HG03565 (cell line): ENCODE results near the gene PCDHA5.
"Not testable (repeated sequence)": the region's sequence is repeated elsewhere in the genome, so short reads cannot be mapped to it uniquely, and the experiment has no call there.

Experiments
- ATAC-seq: cut with Tn5 transposase; IDR thresholded peaks from one replicate; pipeline ENCODE4 v1.9.1; 2021; ENCODE audit warnings: mild to moderate bottlenecking, moderate library complexity; ENCODE audit not compliant: unreplicated experiment

Gene PCDHA5

GRCh38 chr5:140821375-140822280, at the start of gene PCDHA5:
PCDHA5 (plus strand) TSS chr5:140821613.
- ATAC-seq: no peak

- ATAC-seq: no peak
Measured at GRCh38 chr5:140780512-140780911, 40.9 kb upstream of the PCDHA5 start.

DNA sequence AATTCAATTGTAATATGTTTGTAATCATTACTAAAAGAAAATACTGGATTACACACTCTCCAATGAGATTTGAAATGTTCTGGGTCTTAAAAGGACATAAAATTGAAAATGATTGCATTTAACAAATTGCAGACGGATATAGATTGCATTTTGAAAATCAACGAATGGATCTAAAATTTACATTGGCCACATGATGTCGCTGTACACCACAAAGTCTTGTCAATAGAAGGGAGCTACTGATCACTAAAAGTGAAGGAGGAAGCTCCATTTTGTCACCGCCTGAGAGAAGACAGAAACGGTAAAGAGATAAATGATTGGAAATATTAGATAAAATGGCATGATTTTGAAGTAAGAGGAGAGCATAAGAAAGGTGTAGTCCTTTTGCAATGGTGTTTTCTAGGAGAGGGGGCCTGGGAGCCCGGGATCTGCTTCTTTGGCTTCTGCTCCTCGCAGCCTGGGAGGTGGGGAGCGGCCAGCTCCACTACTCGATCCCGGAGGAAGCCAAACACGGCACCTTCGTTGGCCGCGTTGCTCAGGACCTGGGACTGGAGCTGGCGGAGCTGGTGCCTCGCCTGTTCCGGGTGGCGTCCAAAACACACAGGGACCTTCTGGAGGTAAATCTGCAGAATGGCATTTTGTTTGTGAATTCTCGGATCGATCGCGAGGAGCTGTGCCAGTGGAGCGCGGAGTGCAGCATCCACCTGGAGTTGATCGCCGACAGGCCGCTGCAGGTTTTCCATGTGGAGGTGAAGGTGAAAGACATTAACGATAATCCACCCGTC, 35.3 kb upstream of the PCDHA5 start, which contains the start of gene PCDHA1:
TSS of gene PCDHA1 (plus strand) at position 236 of the 782 bp plus-strand sequence.
- no peak for ATAC-seq

GRCh38 chr5:140787422-140787821, 34.0 kb upstream of the PCDHA5 start:
- ATAC-seq: not testable (repeated sequence)

- ATAC-seq: not testable (repeated sequence)
Measured at GRCh38 chr5:140787849-140788504, 33.4 kb upstream of the PCDHA5 start.

DNA sequence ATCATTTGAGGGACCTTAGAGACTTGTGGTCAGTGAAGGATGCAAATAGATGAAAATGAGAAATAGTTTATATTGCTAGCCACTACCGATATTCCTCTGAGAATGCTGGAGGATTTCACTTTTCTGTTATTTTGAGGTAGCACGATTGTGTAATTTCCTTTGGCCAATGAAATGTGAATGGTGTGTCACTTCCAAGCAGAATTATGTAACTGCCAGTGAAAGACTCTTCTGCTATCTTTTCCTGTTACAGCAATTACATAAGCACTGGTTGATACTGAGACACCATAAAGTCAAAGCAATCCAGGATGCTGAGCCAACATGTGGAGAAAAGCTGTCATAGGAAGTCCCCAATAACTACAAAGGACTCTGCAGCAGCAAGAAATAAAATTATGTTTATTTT, 30.3 kb upstream of the PCDHA5 start:
- ATAC-seq: no peak

DNA sequence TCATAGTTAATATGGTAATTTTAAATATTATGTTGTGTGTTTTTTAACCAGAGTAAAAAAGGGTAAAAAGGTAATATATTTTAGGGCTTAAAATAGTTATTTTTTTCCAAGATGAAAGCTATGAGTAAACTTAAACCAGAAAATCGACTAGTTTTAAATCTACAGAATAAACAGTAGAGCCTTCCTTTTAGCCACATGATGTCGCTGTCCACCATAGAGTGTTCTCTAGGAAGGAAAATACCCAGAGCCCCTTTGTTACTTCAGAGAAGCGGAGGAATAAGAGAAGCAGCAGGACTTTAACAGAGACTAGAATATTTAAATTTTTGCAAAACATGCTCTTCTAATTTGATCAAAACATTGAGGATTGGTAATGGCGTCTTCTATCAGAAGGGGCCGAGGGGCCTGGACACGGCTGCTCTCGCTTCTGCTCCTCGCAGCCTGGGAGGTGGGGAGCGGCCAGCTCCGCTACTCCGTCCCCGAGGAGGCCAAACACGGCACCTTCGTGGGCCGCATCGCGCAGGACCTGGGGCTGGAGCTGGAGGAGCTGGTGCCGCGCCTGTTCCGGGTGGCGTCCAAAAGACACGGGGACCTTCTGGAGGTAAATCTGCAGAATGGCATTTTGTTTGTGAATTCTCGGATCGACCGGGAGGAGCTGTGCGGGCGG, 26.7 kb upstream of the PCDHA5 start, which contains the start of gene PCDHA2:
TSS of gene PCDHA2 (plus strand) at position 258 of the 664 bp plus-strand sequence.
- ATAC-seq: no peak

- ATAC-seq: no peak
Measured at GRCh38 chr5:140795259-140795641, 26.2 kb upstream of the PCDHA5 start.

GRCh38 chr5:140796072-140796717, 25.2 kb upstream of the PCDHA5 start:
- not testable (repeated sequence) for ATAC-seq

GRCh38 chr5:140796718-140797095, 24.7 kb upstream of the PCDHA5 start:
- ATAC-seq: no peak

DNA sequence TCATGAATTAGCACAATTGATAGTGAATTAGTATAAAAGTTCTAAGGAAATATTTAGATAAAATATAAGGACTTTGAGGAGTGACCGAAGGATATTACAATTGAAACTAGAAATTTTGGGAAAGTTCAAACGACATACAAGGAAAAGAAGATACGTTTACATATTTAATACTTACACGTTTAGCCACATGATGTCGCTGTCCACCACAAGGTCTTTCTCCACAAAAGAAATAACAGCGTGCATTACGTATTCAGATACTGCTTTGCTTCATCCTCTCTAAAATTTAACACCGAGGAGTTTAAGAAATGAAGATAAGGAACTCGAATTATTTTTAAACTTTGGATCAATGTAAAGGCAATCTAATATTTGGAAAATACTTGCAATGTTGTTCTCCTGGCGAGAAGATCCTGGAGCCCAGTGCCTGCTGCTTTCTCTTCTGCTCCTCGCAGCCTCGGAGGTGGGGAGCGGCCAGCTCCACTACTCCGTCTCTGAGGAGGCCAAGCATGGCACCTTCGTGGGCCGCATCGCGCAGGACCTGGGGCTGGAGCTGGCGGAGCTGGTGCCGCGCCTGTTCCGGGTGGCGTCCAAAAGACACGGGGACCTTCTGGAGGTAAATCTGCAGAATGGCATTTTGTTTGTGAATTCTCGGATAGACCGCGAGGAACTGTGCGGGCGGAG, 20.5 kb upstream of the PCDHA5 start, which contains the start of gene PCDHA3:
TSS of gene PCDHA3 (plus strand) at position 242 of the 678 bp plus-strand sequence.
- ATAC-seq: no peak

GRCh38 chr5:140801494-140801841, 19.9 kb upstream of the PCDHA5 start:
- no peak for ATAC-seq

DNA sequence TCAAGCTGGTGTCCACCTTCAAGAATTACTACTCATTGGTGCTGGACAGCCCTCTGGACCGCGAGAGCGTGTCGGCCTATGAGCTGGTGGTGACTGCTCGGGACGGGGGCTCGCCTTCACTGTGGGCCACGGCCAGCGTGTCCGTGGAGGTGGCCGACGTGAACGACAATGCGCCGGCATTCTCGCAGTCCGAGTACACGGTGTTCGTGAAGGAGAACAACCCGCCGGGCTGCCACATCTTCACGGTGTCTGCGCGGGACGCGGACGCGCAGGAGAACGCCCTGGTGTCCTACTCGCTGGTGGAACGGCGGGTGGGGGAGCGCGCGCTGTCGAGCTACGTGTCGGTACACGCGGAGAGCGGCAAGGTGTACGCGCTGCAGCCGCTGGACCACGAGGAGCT, 19.0 kb upstream of the PCDHA5 start:
- not testable (repeated sequence) for ATAC-seq

DNA sequence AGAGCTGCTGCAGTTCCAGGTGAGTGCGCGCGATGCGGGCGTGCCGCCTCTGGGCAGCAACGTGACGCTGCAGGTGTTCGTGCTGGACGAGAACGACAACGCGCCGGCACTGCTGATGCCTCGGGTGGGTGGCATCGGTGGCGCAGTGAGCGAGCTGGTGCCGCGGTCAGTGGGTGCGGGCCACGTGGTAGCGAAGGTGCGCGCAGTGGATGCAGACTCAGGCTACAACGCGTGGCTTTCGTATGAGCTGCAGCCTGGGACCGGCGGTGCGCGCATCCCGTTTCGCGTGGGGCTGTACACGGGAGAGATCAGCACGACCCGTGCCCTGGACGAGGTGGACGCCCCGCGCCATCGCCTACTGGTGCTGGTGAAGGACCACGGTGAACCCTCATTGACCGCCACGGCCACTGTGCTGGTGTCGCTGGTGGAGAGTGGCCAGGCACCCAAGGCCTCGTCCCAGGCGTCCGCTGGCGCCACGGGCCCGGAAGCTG, 18.6 kb upstream of the PCDHA5 start:
- no peak for ATAC-seq

GRCh38 chr5:140806834-140807775, 14.3 kb upstream of the PCDHA5 start, which contains the start of gene PCDHA4:
PCDHA4 (plus strand) TSS chr5:140807068.
- no peak for ATAC-seq

DNA sequence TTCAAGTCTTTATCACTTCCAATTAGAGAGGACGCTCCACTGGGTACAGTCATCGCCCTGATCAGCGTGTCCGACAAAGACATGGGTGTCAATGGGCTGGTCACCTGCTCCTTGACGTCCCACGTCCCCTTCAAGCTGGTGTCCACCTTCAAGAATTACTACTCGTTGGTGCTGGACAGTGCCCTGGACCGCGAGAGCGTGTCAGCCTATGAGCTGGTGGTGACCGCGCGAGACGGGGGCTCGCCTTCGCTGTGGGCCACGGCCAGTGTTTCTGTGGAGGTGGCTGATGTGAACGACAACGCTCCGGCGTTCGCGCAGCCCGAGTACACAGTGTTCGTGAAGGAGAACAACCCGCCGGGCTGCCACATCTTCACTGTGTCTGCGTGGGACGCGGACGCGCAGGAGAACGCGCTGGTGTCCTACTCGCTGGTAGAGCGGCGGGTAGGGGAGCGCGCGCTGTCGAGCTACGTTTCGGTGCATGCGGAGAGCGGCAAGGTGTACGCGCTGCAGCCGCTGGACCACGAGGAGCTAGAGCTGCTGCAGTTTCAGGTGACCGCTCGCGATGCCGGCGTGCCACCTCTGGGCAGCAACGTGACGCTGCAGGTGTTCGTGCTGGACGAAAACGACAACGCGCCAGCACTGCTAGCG, 13.0 kb upstream of the PCDHA5 start:
- not testable (repeated sequence) for ATAC-seq

DNA sequence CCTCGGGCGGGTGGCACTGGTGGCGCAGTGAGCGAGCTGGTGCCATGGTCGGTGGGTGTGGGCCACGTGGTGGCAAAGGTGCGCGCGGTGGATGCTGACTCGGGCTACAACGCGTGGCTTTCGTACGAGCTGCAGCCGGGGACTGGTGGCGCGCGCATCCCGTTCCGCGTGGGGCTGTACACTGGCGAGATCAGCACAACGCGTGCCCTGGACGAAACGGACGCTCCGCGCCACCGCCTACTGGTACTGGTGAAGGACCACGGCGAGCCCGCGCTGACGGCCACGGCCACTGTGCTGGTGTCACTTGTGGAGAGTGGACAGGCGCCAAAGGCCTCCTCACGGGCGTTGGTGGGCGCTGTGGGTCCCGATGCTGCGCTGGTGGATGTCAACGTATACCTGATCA, 12.5 kb upstream of the PCDHA5 start:
- ATAC-seq: no peak

- no peak for ATAC-seq
Measured at GRCh38 chr5:140822281-140822629, 842 bp downstream of the PCDHA5 start.
